ENCODE measurements around the gene ANKRD13C.

Gene ANKRD13C

DNA sequence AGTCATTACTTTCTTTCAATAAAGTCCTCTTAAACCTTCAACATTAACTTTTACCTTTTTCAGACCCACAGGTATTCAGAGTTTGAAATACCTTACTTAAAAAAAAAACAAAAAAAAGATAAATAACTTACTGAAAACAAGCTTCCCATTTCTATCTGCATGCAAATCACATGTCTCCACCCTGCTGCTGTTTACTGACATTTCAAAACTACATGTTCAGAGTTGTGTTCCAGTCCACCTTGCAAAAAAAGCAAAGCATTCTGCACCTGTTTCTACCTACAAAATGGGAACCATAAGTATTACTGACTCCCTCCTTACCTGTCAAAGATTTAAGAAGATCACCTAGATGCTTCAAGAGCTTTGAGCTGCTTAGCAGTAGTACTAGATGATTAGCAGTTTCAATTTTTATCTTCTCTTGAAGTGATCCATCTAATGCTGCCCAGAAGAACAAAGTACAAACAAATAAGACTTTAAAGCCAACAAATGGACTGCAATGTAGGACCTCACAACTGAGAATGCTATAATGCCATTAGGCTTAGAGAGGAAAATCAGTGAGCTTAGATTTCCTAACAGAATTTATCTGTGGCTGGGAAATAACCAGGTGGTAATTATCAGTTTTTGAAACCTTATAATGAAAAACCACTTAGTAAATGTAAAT lies 61.2 kb downstream of the ANKRD13C start:
- no peak for DNase-seq

- DNase-seq, result peak; percentile 13
These were observed 64.3 kb downstream of the ANKRD13C start for GRCh38 chr1:70290218-70290617.

- no peak for DNase-seq
These were observed 66.4 kb downstream of the ANKRD13C start for GRCh38 chr1:70288166-70288565.

- DNase-seq, result no peak
These were observed 68.1 kb downstream of the ANKRD13C start for GRCh38 chr1:70286453-70286852.

GRCh38 chr1:70284366-70284765 lies 70.2 kb downstream of the ANKRD13C start:
- DNase-seq, result no peak

DNA sequence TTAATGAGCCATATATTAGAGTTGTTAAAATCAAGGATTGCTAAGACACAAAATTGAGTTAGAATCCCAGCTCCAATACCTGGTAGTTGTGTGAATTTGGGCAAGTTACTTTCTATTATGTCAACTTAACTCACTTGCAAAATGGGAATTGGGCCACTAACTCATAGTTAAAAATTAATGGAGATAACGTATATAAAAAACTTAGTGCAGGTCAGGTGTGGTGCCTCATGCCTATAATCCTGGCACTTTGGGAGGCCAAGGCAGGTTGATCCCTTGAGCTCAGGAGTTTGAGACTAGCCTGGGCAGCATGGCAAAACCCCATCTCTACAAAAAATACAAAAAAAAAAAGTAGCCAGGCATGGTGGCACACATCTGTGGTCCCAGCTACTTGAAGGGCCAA lies 75.8 kb downstream of the ANKRD13C start:
- no peak for DNase-seq

DNA sequence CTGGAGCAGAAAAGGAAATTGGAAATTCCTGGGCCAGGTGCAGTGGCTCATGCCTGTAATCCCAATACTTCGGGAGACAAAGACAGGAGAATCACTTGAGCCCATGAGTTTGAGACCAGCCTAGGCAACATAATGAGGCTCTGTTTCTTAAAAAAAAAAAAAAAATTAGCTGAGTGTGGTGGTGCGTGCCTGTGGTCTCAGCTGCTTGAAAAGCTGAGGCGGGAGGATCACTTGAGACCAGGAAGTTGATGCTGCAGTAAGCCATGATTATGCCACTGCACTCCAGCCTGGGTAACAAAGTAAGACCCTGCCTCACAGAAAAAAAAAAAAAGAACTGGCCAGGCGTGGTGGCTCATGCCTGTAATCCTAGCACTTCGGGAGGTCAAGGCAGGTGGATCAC lies 76.6 kb downstream of the ANKRD13C start:
- DNase-seq, result no peak

- DNase-seq, result no peak
These were observed 88.6 kb downstream of the ANKRD13C start for GRCh38 chr1:70265946-70266345.

DNA sequence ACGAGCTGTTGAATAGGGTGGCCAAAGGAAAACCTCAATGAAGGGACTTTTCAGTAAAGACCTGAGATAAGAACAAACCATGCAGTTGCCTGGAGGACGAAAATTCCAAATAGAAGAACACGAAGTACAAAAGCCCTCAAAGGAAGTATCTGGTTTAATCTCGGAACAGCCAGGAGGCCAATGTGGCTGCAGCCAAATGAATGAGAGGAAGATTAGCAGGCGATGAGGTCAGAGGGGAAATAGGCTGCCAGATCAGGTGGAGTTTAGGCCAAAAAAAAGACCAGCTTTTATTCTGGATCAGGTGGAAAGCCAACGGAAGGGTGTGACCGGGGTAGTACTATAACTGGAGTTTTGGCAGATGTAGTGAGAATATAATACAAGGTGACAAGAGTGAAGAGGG lies 89.7 kb downstream of the ANKRD13C start:
- DNase-seq, result no peak

- no peak for DNase-seq
These were observed 97.9 kb downstream of the ANKRD13C start for GRCh38 chr1:70256664-70257063.

- no peak for DNase-seq
These were observed 105.8 kb downstream of the ANKRD13C start for GRCh38 chr1:70248729-70249128.

GRCh38 chr1:70247768-70248167 lies 106.8 kb downstream of the ANKRD13C start:
- DNase-seq, result no peak

DNA sequence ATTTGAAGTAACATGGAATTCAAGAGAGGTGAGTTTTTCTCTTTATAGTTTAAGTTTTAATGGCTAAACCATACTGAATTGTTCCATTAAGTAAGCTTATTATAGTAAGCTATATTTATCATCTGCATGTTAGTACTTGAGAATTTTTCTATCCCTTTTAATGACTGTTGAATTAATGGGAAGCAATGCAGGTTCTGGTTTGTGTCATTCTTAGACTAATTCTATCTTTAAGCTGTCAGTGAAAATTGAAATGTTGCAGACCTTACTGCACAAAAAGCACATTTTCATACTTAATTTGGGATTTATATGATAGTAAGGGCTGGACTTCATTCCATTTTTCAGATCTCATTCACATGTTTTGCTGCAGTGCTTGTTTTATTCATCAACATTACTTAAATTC lies 107.4 kb downstream of the ANKRD13C start:
- no peak for DNase-seq

DNA sequence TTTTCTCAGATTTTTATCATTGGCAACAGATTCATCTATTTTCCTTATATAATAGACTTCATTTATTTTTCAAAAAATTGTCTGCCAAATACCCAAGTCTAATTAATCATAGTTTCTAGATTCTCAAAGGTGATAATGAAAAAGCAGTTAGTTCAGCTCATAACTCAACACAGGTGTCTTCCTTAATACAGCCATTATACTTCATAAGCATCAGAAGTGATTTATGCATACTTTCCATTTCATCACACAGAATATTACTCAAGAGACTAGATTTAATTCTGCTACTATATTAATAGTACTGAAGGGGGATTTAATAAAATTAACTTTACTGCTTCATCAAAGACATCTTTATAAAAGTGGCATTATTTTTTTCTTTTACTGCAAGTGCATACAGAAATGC lies 114.6 kb downstream of the ANKRD13C start:
- DNase-seq, result no peak

- DNase-seq, result no peak
These were observed 119.8 kb downstream of the ANKRD13C start for GRCh38 chr1:70234733-70235132.

GRCh38 chr1:70231475-70231874 lies 123.0 kb downstream of the ANKRD13C start:
- DNase-seq, result no peak

- no peak for DNase-seq
These were observed 125.9 kb downstream of the ANKRD13C start for GRCh38 chr1:70228670-70229069.

GRCh38 chr1:70227439-70227838 lies 127.1 kb downstream of the ANKRD13C start:
- DNase-seq, result no peak

- DNase-seq, result no peak
These were observed 129.6 kb downstream of the ANKRD13C start for GRCh38 chr1:70224954-70225353.

GRCh38 chr1:70222716-70223235 lies 131.7 kb downstream of the ANKRD13C start:
- no peak for DNase-seq

DNA sequence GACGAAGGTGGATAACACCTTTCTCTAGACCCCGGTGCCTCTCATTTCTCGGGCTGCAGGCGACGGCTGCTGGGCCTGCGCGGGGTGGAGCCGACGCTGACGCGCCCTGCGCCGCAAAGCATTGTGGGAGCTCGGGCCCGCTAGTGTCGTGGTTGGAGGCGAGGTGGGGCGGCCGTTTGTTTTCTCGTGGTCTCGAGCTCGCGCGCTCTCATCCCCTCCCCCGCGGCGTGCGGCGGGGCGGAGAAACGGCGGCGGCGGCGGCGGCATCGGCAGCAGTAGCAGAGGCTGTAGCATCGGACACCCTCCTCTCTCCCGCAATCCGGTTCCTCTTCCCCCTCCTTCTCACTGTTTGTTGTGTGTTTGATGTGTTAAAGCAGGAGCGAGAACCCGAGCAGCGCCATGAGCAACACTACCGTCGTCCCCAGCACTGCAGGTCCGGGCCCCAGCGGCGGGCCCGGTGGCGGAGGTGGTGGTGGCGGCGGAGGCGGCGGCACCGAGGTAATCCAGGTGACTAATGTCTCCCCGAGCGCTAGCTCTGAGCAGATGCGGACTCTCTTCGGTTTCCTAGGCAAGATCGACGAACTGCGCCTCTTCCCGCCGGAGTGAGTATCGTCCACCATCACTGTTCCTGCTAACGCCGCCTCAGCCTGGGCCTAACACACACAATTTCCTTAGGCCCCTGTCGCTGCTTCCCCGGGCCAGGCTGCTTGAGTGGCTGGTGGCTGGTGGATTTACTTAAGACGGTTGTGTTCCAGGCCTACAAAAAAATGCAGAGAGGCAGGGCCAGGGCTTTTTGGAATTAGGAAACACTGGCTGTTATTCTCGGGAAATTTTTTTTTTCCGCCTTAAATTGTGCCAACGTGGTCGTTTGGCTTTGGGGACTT lies 133.0 kb downstream of the ANKRD13C start, which contains the start of gene SRSF11:
SRSF11 (plus strand) TSS at position 143 of the 884 bp plus-strand sequence; CDS start at position 400, 257 bp downstream.
- peak; percentile 95 for DNase-seq

GRCh38 chr1:70220517-70221237 lies 133.8 kb downstream of the ANKRD13C start:
- no peak for DNase-seq

GRCh38 chr1:70220015-70220414 lies 134.5 kb downstream of the ANKRD13C start:
- DNase-seq, result no peak

All from fibroblast of skin of abdomen (primary cell).